ENCODE data around the gene GSTO1.

GRCh38 chr10:104300002-104300735 lies 45.5 kb downstream of the GSTO1 start:
- TF ChIP-seq, protein P1, sequence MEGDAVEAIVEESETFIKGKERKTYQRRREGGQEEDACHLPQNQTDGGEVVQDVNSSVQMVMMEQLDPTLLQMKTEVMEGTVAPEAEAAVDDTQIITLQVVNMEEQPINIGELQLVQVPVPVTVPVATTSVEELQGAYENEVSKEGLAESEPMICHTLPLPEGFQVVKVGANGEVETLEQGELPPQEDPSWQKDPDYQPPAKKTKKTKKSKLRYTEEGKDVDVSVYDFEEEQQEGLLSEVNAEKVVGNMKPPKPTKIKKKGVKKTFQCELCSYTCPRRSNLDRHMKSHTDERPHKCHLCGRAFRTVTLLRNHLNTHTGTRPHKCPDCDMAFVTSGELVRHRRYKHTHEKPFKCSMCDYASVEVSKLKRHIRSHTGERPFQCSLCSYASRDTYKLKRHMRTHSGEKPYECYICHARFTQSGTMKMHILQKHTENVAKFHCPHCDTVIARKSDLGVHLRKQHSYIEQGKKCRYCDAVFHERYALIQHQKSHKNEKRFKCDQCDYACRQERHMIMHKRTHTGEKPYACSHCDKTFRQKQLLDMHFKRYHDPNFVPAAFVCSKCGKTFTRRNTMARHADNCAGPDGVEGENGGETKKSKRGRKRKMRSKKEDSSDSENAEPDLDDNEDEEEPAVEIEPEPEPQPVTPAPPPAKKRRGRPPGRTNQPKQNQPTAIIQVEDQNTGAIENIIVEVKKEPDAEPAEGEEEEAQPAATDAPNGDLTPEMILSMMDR (IDR thresholded peaks at IDR 0.05; ENCODE audit: insufficient read depth, low read depth, low read length) = no peak
- no peak for TF ChIP-seq EZH2 (IDR thresholded peaks at IDR 0.05; ENCODE audit: insufficient read depth, low read length)

All from astrocyte (in vitro differentiated cells and primary cell).